GM12878 (cell line): ENCODE data around the gene HIRA. TPM values are rescaled to one million over a fixed set of nuclear protein-coding genes. Genes with fewer than 3 reads are reported as not detected.

Source experiments
- ATAC-seq: fragments of 200-7000 bp; cut with Tn5 transposase; 3 replicates; pipeline ENCODE4 v1.9.1; 2020; ENCODE audit warnings: mild to moderate bottlenecking, moderate library complexity
- Bru-seq: library from RNA; stranded (reverse); fragments of 400-500 nt; gene quantifications from one replicate; lab custom pipeline; 2021; lab: Mats Ljungman, UMichigan
- BruChase-seq, 2 experiments: library from RNA; stranded (reverse); fragments of 400-500 nt; gene quantifications; one replicate each; lab custom pipeline; 2021; lab: Mats Ljungman, UMichigan
- BruUV-seq: library from RNA; stranded (reverse); fragments of 400-500 nt; replicated peaks from 2 replicates; lab custom pipeline; 2021; lab: Mats Ljungman, UMichigan
- CTCF ChIA-PET: fragments of 300-600 bp; sonication (Branson Sonifier 250); formaldehyde crosslinking; extraction: SDS; loops from one replicate; lab custom pipeline; 2021; ENCODE audit warnings: inconsistent platforms; lab: Yijun Ruan, JAX
- POLR2A ChIA-PET: fragments of 350-600 bp; formaldehyde crosslinking; extraction: SDS; loops from one replicate; lab custom pipeline; 2021; ENCODE audit warnings: inconsistent platforms; lab: Charles Lee
- RAD21 ChIA-PET: fragments of 300-600 bp; sonication (Branson Sonifier 250); formaldehyde crosslinking; loops from one replicate; lab custom pipeline; 2023; ENCODE audit warnings: antibody characterized with exemption; ENCODE audit not compliant: unreplicated experiment; lab: Charles Lee
- SMC1A ChIA-PET: fragments of 300-600 bp; sonication (Branson Sonifier 250); formaldehyde crosslinking; loops from one replicate; lab custom pipeline; 2023; ENCODE audit not compliant: unreplicated experiment, uncharacterized antibody; lab: Charles Lee
- DNase-seq: peaks from one replicate; pipeline ENCODE4 v3.0.0-alpha.2; 2011; ENCODE audit warnings: low read depth, low spot score
- FAIRE-seq: peaks from 3 replicates; lab custom pipeline; 2011; peaks lifted over from hg19 to GRCh38; lab: Jason Lieb, UNC
- H2AFZ ChIP-seq: 2 replicates; pipeline ENCODE4 v1.6.0; 2011; ENCODE audit warnings: low read depth, low read length, control low read depth; ENCODE audit not compliant: control insufficient read depth
- H3K27ac ChIP-seq: 2 replicates; pipeline ENCODE4 v1.5.1; 2011; ENCODE audit warnings: control low read depth; ENCODE audit not compliant: control insufficient read depth, insufficient read depth
- H3K27me3 ChIP-seq, 2 experiments: replicated peaks in 1 of 2; 2 replicates each; pipeline versions ENCODE4 v1.6.0 to v1.6.1; 2011; ENCODE audit warnings: low read length in 1 of 2; ENCODE audit not compliant: control insufficient read depth in 2 of 2, insufficient read depth in 2 of 2
- H3K36me3 ChIP-seq, 2 experiments: 2 replicates each; pipeline ENCODE4 v1.5.1; 2011; ENCODE audit warnings: low read length in 1 of 2; ENCODE audit not compliant: control insufficient read depth in 2 of 2, insufficient read depth in 2 of 2
- H3K4me1 ChIP-seq: 2 replicates; pipeline ENCODE4 v1.6.1; 2011; ENCODE audit warnings: mild to moderate bottlenecking, low read length, moderate library complexity, mixed read lengths; ENCODE audit not compliant: control insufficient read depth, insufficient read depth
- H3K4me2 ChIP-seq: 2 replicates; pipeline ENCODE4 v1.6.0; 2011; ENCODE audit warnings: control low read depth; ENCODE audit not compliant: control insufficient read depth, insufficient read depth
- H3K4me3 ChIP-seq: fragments of 200-600 bp; sonication (generic); 2 replicates; pipeline ENCODE4 v1.5.1; 2016
- H3K79me2 ChIP-seq: 2 replicates; pipeline ENCODE4 v1.6.0; 2011; ENCODE audit warnings: low read length; ENCODE audit not compliant: control insufficient read depth, insufficient read depth
- H3K9ac ChIP-seq: 2 replicates; pipeline ENCODE4 v1.8.0; 2011; ENCODE audit warnings: low read length, control low read depth, mixed read lengths; ENCODE audit not compliant: control insufficient read depth, insufficient read depth
- H3K9me3 ChIP-seq: replicated peaks from 3 replicates; pipeline ENCODE4 v1.5.1; 2011; ENCODE audit warnings: mild to moderate bottlenecking, low read length; ENCODE audit not compliant: control insufficient read depth, insufficient read depth
- H4K20me1 ChIP-seq: 2 replicates; pipeline ENCODE4 v1.6.0; 2011; ENCODE audit not compliant: control insufficient read depth, insufficient read depth
- BCL11A ChIP-seq: IDR thresholded peaks from 2 replicates; pipeline ENCODE4 v1.6.1; 2011; ENCODE audit warnings: low read depth, low read length
- CREB1 ChIP-seq: IDR thresholded peaks from 2 replicates; pipeline ENCODE4 v1.6.1; 2012; ENCODE audit warnings: low read depth, mild to moderate bottlenecking, inconsistent platforms
- ELK1 ChIP-seq: IDR thresholded peaks from 2 replicates; pipeline ENCODE4 v1.6.1; 2012; ENCODE audit warnings: low read depth, low read length, improper control_type of control experiment
- EP300 ChIP-seq, 2 experiments: fragments of 150-350 bp in 1 of 2; IDR thresholded peaks; 2 replicates each; pipeline ENCODE4 v1.6.1; 2011 to 2012; ENCODE audit warnings: low read depth in 2 of 2, low read length in 2 of 2, borderline replicate concordance in 1 of 2, improper control_type of control experiment in 1 of 2, inconsistent platforms in 1 of 2; ENCODE audit not compliant: control insufficient read depth in 1 of 2
- HCFC1 ChIP-seq: fragments of 150-350 bp; IDR thresholded peaks from 2 replicates; pipeline ENCODE4 v1.6.1; 2014; ENCODE audit warnings: low read length
- HDAC6 ChIP-seq: fragments of 200-600 bp; sonication (generic); IDR thresholded peaks from one replicate; pipeline ENCODE4 v1.8.0; 2017; ENCODE audit warnings: antibody characterized with exemption; ENCODE audit not compliant: unreplicated experiment
- IRF3 ChIP-seq: fragments of 450-650 bp; IDR thresholded peaks from 2 replicates; pipeline ENCODE4 v1.6.1; 2014; ENCODE audit warnings: mild to moderate bottlenecking
- LARP7 ChIP-seq: fragments of 450-650 bp; IDR thresholded peaks from 2 replicates; pipeline ENCODE4 v1.6.1; 2017; ENCODE audit warnings: mild to moderate bottlenecking
- NRF1 ChIP-seq: conservative IDR thresholded peaks from 2 replicates; pipeline ENCODE4 v1.6.1; 2011; ENCODE audit warnings: mild to moderate bottlenecking, low read depth, low read length, improper control_type of control experiment
- PKNOX1 ChIP-seq: fragments of 450-650 bp; IDR thresholded peaks from 2 replicates; pipeline ENCODE4 v1.6.1; 2016; ENCODE audit warnings: mild to moderate bottlenecking
- POLR2AphosphoS2 ChIP-seq: IDR thresholded peaks from 2 replicates; pipeline ENCODE4 v1.6.1; 2011; ENCODE audit warnings: low read depth, mild to moderate bottlenecking, low read length, improper control_type of control experiment, moderate library complexity
- RBBP5 ChIP-seq: fragments of 200-600 bp; sonication (generic); conservative IDR thresholded peaks from 2 replicates; pipeline ENCODE4 v1.6.1; 2016
- SUPT20H ChIP-seq: IDR thresholded peaks from 2 replicates; pipeline ENCODE4 v1.6.1; 2011; ENCODE audit warnings: low read depth, mild to moderate bottlenecking, low read length, moderate library complexity, borderline replicate concordance; ENCODE audit not compliant: control insufficient read depth
- TAF1 ChIP-seq: IDR thresholded peaks from 2 replicates; pipeline ENCODE4 v1.6.1; 2011; ENCODE audit warnings: mild to moderate bottlenecking, low read depth, low read length, borderline replicate concordance
- TCF7 ChIP-seq: IDR thresholded peaks from 2 replicates; pipeline ENCODE4 v1.6.1; 2014; ENCODE audit warnings: antibody characterized with exemption, borderline replicate concordance
- ZNF384 ChIP-seq: IDR thresholded peaks from 2 replicates; pipeline ENCODE4 v1.6.1; 2012; ENCODE audit warnings: low read depth, mild to moderate bottlenecking, low read length, improper control_type of control experiment, borderline replicate concordance
- ZSCAN29 ChIP-seq: fragments of 450-650 bp; IDR thresholded peaks from 2 replicates; pipeline ENCODE4 v1.6.1; 2017; ENCODE audit warnings: mild to moderate bottlenecking, moderate library complexity
- WGBS: methylation state at CpG from one replicate; pipeline ENCODE4 v1.1.6; 2016; ENCODE audit warnings: low lambda C conversion rate; ENCODE audit not compliant: insufficient replicate concordance, insufficient coverage; ENCODE audit errors: missing lambda C conversion rate; 5-methylcytosine and 5-hydroxymethylcytosine counted together
- in situ Hi-C: fragments of 300-500 bp; cut with MboI; formaldehyde crosslinking; loops from 9 replicates; pipeline ENCODE4 v1.14.3; 2018; ENCODE audit warnings: mixed read lengths
- intact Hi-C: fragments of 100-400 bp; cut with micrococcal nuclease; formaldehyde crosslinking; loops from one replicate; pipeline ENCODE4 v1.14.2; 2022; ENCODE audit not compliant: unreplicated experiment
- long read RNA-seq, 2 experiments: library from polyadenylated mRNA; unstranded; transcript quantifications; one replicate each; pipeline ENCODE4 v2.0.0, GENCODE V29; 2019 to 2020
- polyA minus RNA-seq, 3 experiments: library from RNA; depleted of rRNA, polyadenylated mRNA; stranded (reverse); fragments of >200 nt; gene quantifications; 2 replicates each; pipeline ENCODE4 v1.2.3, GENCODE V29; 2011
- polyA plus RNA-seq, 11 experiments: library from polyadenylated mRNA; depleted of rRNA in 4 of 11; unstranded in 6 of 11; stranded (reverse) in 5 of 11; fragments of >200 nt; fragmentation: Nextera tagmentation in 4 of 11; fragmentation: Illumina TruSeq in 1 of 11; extraction: Ambion mirVana in 4 of 11; extraction: Trizol in 1 of 11; gene quantifications; 1 replicate in 1 of 11; 2 replicates in 10 of 11; pipeline versions ENCODE4 v1.2.1 to v1.2.3, GENCODE V29; 2011 to 2016; ENCODE audit warnings: inconsistent platforms in 2 of 11, missing spikeins in 2 of 11, low read depth in 1 of 11
- total RNA-seq, 4 experiments: library from RNA; depleted of rRNA in 3 of 4; stranded (reverse); fragments of >200 nt in 3 of 4; fragmentation: Illumina TruSeq in 1 of 4; extraction: Trizol in 1 of 4; gene quantifications; 2 replicates each; pipeline versions ENCODE4 v1.2.1 to v1.2.3, GENCODE V29; 2013 to 2021

The HIRA gene
- 16.7 and 16.8 TPM in 2 replicates for total RNA-seq (2013; cell fraction: nucleolus; rRNA removed)
- 14.7 and 15.6 TPM in 2 replicates for total RNA-seq (2014; rRNA removed)
- total RNA-seq (2014; rRNA removed; fragmentation: Illumina TruSeq; extraction: Trizol), result 12.6 and 13.5 TPM in 2 replicates
- total RNA-seq (2021), result 32.2 and 32.7 TPM in 2 replicates
- polyA plus RNA-seq (2011; ENCODE audit: low read depth), result 6.7 TPM
- polyA plus RNA-seq (2011; rRNA removed), result 10.8 and 19.9 TPM in 2 replicates
- 21.5 and 26.0 TPM in 2 replicates for polyA plus RNA-seq (2011; cell fraction: cytosol; rRNA removed)
- polyA plus RNA-seq (2011; cell fraction: nucleus; rRNA removed), result 28.7 and 32.1 TPM in 2 replicates
- polyA plus RNA-seq (2012), result 11.0 and 13.2 TPM in 2 replicates
- polyA plus RNA-seq (2014; fragmentation: Illumina TruSeq; extraction: Trizol), result 11.5 and 20.2 TPM in 2 replicates
- polyA plus RNA-seq (2014; fragmentation: Nextera tagmentation; extraction: Ambion mirVana), result under 1 TPM; 0.34 to 0.60 TPM
- polyA plus RNA-seq (2014; rRNA removed), result 23.5 and 26.6 TPM in 2 replicates
- 1 to 10 TPM; 2.1 to 2.8 TPM for polyA plus RNA-seq (2016; fragmentation: Nextera tagmentation; extraction: Ambion mirVana)
- polyA minus RNA-seq (2011; rRNA and poly(A)+ RNA removed), result 27.6 and 31.8 TPM in 2 replicates
- polyA minus RNA-seq (2011; cell fraction: cytosol; rRNA and poly(A)+ RNA removed), result 9.1 and 12.8 TPM in 2 replicates
- polyA minus RNA-seq (2011; cell fraction: nucleus; rRNA and poly(A)+ RNA removed), result 5.7 and 14.7 TPM in 2 replicates
- Bru-seq, nascent RNA, result percentile 76 among the genes with signal in this experiment
- percentile 81 among the genes with signal in this experiment for BruChase-seq, experiment 1, labeled RNA remaining after a 6-hour chase
- BruChase-seq, experiment 2, labeled RNA remaining after a 2-hour chase, result percentile 82 among the genes with signal in this experiment
- long read RNA-seq, experiment 1, result 0 reads
- long read RNA-seq, experiment 2, partial matches to known transcripts, result 6 of 6 reads
- long read RNA-seq, experiment 2, other reads (novel, unspliced or antisense), result 0 of 6 reads

- intact Hi-C loops (loop anchor here (1.0 to 5.0 kb wide), 4 partner anchors 16 to 287 kb away; partner anchors contain the start of genes C22orf39, CDC45, ESS2 and SLC25A1), in situ Hi-C loops (loop anchor here (25.0 kb wide), 1 partner anchor 1794 kb away; the partner anchor contains the start of genes ATP6V1E1 and BCL2L13)
- ChIA-PET RAD21 (interaction anchor here (1.4 to 3.6 kb wide), 3 partner anchors 16 to 253 kb away, joined by 4 to 11 read pairs (median 4); partner anchors contain the start of genes C22orf39, CDC45, SLC25A1 and UFD1), POLR2A (interaction anchor here (1.0 to 1.5 kb wide), 5 partner anchors 11 to 70 kb away, joined by 3 to 5 read pairs (median 3); partner anchors contain the start of genes C22orf39 and CDC45), CTCF (no interaction called here), SMC1A (interaction anchor here (1.0 to 1.9 kb wide), 3 partner anchors 12 to 48 kb away, joined by 3 to 4 read pairs (median 4); partner anchors contain the start of gene CDC45)
- Histone ChIP-seq H2AFZ (peak within 1 kb of the TSS; percentile 93), H3K36me3 (peaks cover 2 to 5% of the 10 kb centered on the region in 2 experiments; a peak in 3 of 4 replicates), H3K79me2 (peaks cover 60% of the 10 kb centered on the region), H3K27ac (peak within 1 kb of the TSS; percentile 93), H3K4me3 (peak within 1 kb of the TSS; percentile 98), H3K4me2 (peak within 1 kb of the TSS; percentile 97), H3K4me1 (no peaks in the 10 kb centered on the region), H4K20me1 (no peaks in the 10 kb centered on the region; the same call in 1 of the 2 replicates), H3K27me3 (no peaks in the 10 kb centered on the region), H3K9me3 (no peaks in the 10 kb centered on the region), H3K9ac (peak within 1 kb of the TSS; percentile 96)
- WGBS, result under 1% methylated on average over 44 of the region's 66 CpGs
- no peak for DNase-seq
- no TSS peak for BruUV-seq
- ATAC-seq, result peak; percentile 61
- no peak for FAIRE-seq
- TF ChIP-seq HCFC1 (peak; percentile 80), TAF1 (peak; percentile 94), POLR2AphosphoS2 (no peak), ZSCAN29 (peak; percentile 81; the same call in 1 of the 2 replicates), SUPT20H (no peak), PKNOX1 (no peak), ZNF384 (no peak), NRF1 (peak; percentile 17; the same call in 1 of the 2 replicates), LARP7 (peak; percentile 81), RBBP5 (no peak), IRF3 (no peak), ELK1 (peak; percentile 77), CREB1 (no peak), EP300 (IDR thresholded peaks at IDR 0.05; ENCODE audit: borderline replicate concordance in 1 of 2, control insufficient read depth in 1 of 2, low read depth in 2 of 2, low read length in 2 of 2) (no peak), TCF7 (no peak), BCL11A (0 out of 2 replicates have a peak, but pooled peaks have one; percentile 4), HDAC6 (no peak)
These were observed at the start of gene HIRA for GRCh38 chr22:19431649-19432132. HIRA (minus strand) TSS chr22:19431733; CDS start chr22:19431476, 257 bp downstream.
